K562 (cell line): ENCODE measurements around the gene MARCHF3. TPM values are rescaled to one million over a fixed set of nuclear protein-coding genes. Genes with fewer than 3 reads are reported as not detected.

Source experiments
- ATAC-seq: fragments of 200-7000 bp; cut with Tn5 transposase; 3 replicates; pipeline ENCODE4 v1.9.1; 2020; ENCODE audit warnings: moderate library complexity
- BruUV-seq: library from RNA; stranded (reverse); fragments of 400-500 nt; replicated peaks from 2 replicates; lab custom pipeline; 2021; lab: Mats Ljungman, UMichigan
- CTCF ChIA-PET: fragments of 300-600 bp; formaldehyde crosslinking; extraction: SDS; loops from one replicate; lab custom pipeline; 2021; ENCODE audit warnings: low intra/inter-chr PET ratio; lab: Yijun Ruan, JAX
- POLR2A ChIA-PET: fragments of 300-600, 350-650 bp; sonication (Branson Sonifier 250); formaldehyde crosslinking; extraction: SDS; loops from one replicate; lab custom pipeline; 2021; ENCODE audit warnings: antibody characterized with exemption, inconsistent platforms; lab: Yijun Ruan, JAX
- DNase-seq, 4 experiments: peaks; one replicate each; pipeline versions ENCODE4 v3.0.0 to v3.0.0-alpha.2; 2011 to 2018; ENCODE audit warnings: low spot score in 3 of 4, mixed read lengths in 3 of 4; ENCODE audit errors: extremely low read depth in 1 of 4
- FAIRE-seq: peaks from 2 replicates; lab custom pipeline; 2011; peaks lifted over from hg19 to GRCh38; lab: Jason Lieb, UNC
- H2AFZ ChIP-seq: 2 replicates; pipeline ENCODE4 v1.6.0; 2011; ENCODE audit warnings: low read depth, low read length, control low read depth, inconsistent platforms
- H3K27ac ChIP-seq: fragments of 200-600 bp; 3 replicates; pipeline ENCODE4 v1.8.0; 2011; ENCODE audit warnings: low read depth, mild to moderate bottlenecking, control low read depth, inconsistent platforms, low read length, moderate library complexity, mixed read lengths; ENCODE audit errors: extremely low read depth
- H3K27me3 ChIP-seq, 2 experiments: fragments of 300-600 bp in 1 of 2; 2 replicates in 1 of 2; 3 replicates in 1 of 2; pipeline versions ENCODE4 v1.6.0 to v1.8.0; 2011; ENCODE audit warnings: inconsistent platforms in 2 of 2, low read length in 2 of 2, mild to moderate bottlenecking in 1 of 2, mixed read lengths in 1 of 2, moderate library complexity in 1 of 2; ENCODE audit not compliant: control insufficient read depth in 2 of 2, insufficient read depth in 2 of 2
- H3K36me3 ChIP-seq: fragments of 300-600 bp; 3 replicates; pipeline ENCODE4 v1.8.0; 2011; ENCODE audit warnings: mild to moderate bottlenecking, low read length, inconsistent platforms; ENCODE audit not compliant: control insufficient read depth, insufficient read depth
- H3K4me1 ChIP-seq, 2 experiments: fragments of 200-600 bp in 1 of 2; replicated peaks in 1 of 2; 2 replicates in 1 of 2; 3 replicates in 1 of 2; pipeline versions ENCODE4 v1.5.1 to v1.8.0; 2011; ENCODE audit warnings: inconsistent platforms in 2 of 2, low read length in 2 of 2, mild to moderate bottlenecking in 1 of 2, mixed read lengths in 1 of 2, moderate library complexity in 1 of 2; ENCODE audit not compliant: control insufficient read depth in 2 of 2, insufficient read depth in 2 of 2
- H3K4me2 ChIP-seq: 2 replicates; pipeline ENCODE4 v1.6.1; 2011; ENCODE audit warnings: low read length, control low read depth, inconsistent platforms, mixed read lengths; ENCODE audit not compliant: insufficient read depth
- H3K4me3 ChIP-seq: fragments of 200-600 bp; sonication (generic), shearing (Covaris generic); 2 replicates; pipeline ENCODE4 v1.5.1; 2016; ENCODE audit warnings: control low read depth, inconsistent platforms
- H3K79me2 ChIP-seq: fragments of 200-600 bp; 3 replicates; pipeline ENCODE4 v1.8.0; 2011; ENCODE audit warnings: low read length, inconsistent platforms; ENCODE audit not compliant: control insufficient read depth, insufficient read depth
- H3K9ac ChIP-seq, 2 experiments: 2 replicates each; pipeline versions ENCODE4 v1.6.0 to v1.6.1; 2011; ENCODE audit warnings: low read depth in 2 of 2, low read length in 2 of 2, control low read depth in 1 of 2, inconsistent platforms in 1 of 2, mild to moderate bottlenecking in 1 of 2, mixed read lengths in 1 of 2; ENCODE audit not compliant: insufficient read depth in 1 of 2
- H3K9me1 ChIP-seq: one replicate; pipeline ENCODE4 v1.6.0; 2011; ENCODE audit warnings: inconsistent platforms, mild to moderate bottlenecking, low read length, moderate library complexity; ENCODE audit not compliant: control insufficient read depth, insufficient read depth
- H3K9me3 ChIP-seq: replicated peaks from 2 replicates; pipeline ENCODE4 v1.5.1; 2011; ENCODE audit warnings: low read depth, low read length, inconsistent platforms; ENCODE audit not compliant: control insufficient read depth, insufficient read depth
- H4K20me1 ChIP-seq: replicated peaks from 2 replicates; pipeline ENCODE4 v1.6.1; 2011; ENCODE audit warnings: low read length, inconsistent platforms, mixed read lengths; ENCODE audit not compliant: control insufficient read depth, insufficient read depth
- PATZ1 ChIP-seq: fragments of 250-450 bp; sonication (Bioruptor Pico); IDR thresholded peaks from 2 replicates; pipeline ENCODE4 v1.5.0; 2020; ENCODE audit warnings: mild to moderate bottlenecking, borderline replicate concordance
- RAD21 ChIP-seq, 2 experiments: fragments of 250-450 bp in 1 of 2; fragments of 450-650 bp in 1 of 2; sonication (Bioruptor Pico) in 1 of 2; formaldehyde crosslinking in 1 of 2; IDR thresholded peaks in 1 of 2; conservative IDR thresholded peaks in 1 of 2; 2 replicates each; pipeline versions ENCODE4 v1.4.0 to v1.8.0; 2020 to 2022; ENCODE audit warnings: mild to moderate bottlenecking in 2 of 2, moderate library complexity in 1 of 2
- TAF9B ChIP-seq: fragments of 450-650 bp; IDR thresholded peaks from 2 replicates; pipeline ENCODE4 v1.6.1; 2018; ENCODE audit warnings: mild to moderate bottlenecking; ENCODE audit not compliant: partially characterized antibody
- TCF7 ChIP-seq: sonication (generic); IDR thresholded peaks from 2 replicates; pipeline ENCODE4 v1.6.1; 2016; ENCODE audit warnings: antibody characterized with exemption, borderline replicate concordance
- ZNF384 ChIP-seq: IDR thresholded peaks from 2 replicates; pipeline ENCODE4 v1.6.1; 2012; ENCODE audit warnings: low read depth, low read length, improper control_type of control experiment
- WGBS: fragments of 100-300 bp; shearing (Covaris generic); methylation state at CpG from one replicate; pipeline ENCODE4 v1.1.6; 2016; ENCODE audit warnings: low coverage, mixed read lengths; ENCODE audit not compliant: insufficient coverage; ENCODE audit errors: missing lambda C conversion rate; 5-methylcytosine and 5-hydroxymethylcytosine counted together
- in situ Hi-C: fragments of 300-500 bp; cut with MboI; formaldehyde crosslinking; loops from 4 replicates; pipeline ENCODE4 v1.15.0; 2018; ENCODE audit warnings: inconsistent platforms, mixed read lengths
- intact Hi-C: fragments of 100-400 bp; cut with micrococcal nuclease; formaldehyde crosslinking; loops from 2 replicates; pipeline ENCODE4 v1.14.2; 2022
- polyA plus RNA-seq, 8 experiments: library from polyadenylated mRNA; depleted of rRNA in 4 of 8; stranded (reverse) in 5 of 8; unstranded in 3 of 8; fragments of >200 nt; fragmentation: Nextera tagmentation in 2 of 8; fragmentation: Illumina TruSeq in 1 of 8; extraction: Ambion mirVana in 2 of 8; extraction: Trizol in 1 of 8; gene quantifications; 2 replicates each; pipeline versions ENCODE4 v1.2.1 to v1.2.3, GENCODE V29; 2011 to 2014; ENCODE audit warnings: inconsistent platforms in 1 of 8, missing spikeins in 1 of 8
- total RNA-seq, 7 experiments: library from RNA; depleted of rRNA in 6 of 7; stranded (reverse); fragments of >200 nt in 6 of 7; fragmentation: Illumina TruSeq in 2 of 7; extraction: Trizol in 2 of 7; gene quantifications; 2 replicates each; pipeline versions ENCODE4 v1.2.1 to v1.2.3, GENCODE V29; 2011 to 2021; ENCODE audit warnings: low replicate concordance in 1 of 7
- TF ChIP-seq, protein P1 (sequence below): fragments of 250-450 bp; sonication (Bioruptor Pico); IDR thresholded peaks from 2 replicates; pipeline ENCODE4 v1.8.0; 2022; ENCODE audit warnings: moderate library complexity, mild to moderate bottlenecking, inconsistent platforms

Gene MARCHF3
- total and polyA plus RNA-seq, 9 of the 15 experiments (the other 6 are each of a cell fraction or from before 2014, with no cell fraction given): 5.6 to 37.4 (median 16.5) TPM

DNA sequence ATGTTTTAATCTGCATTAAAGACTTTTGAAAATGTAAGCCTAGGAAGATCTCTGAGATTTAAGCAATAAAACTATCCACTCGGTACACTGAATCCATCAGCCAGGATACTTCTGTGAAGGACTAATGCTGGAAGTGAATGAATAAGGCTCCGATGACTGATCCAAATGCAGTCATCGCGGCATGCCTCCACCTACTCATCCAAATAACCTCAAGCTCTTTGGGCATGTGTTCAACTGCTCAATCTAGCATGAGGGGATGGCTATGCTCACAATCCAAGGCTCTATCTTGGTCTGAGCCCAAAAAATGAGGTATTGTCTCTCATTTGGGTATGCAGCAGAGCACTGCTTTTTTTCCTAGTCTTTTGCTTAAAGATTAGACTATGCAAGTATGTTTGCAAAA lies 19.2 kb downstream of the MARCHF3 start (continued):
- no peak for TF ChIP-seq ZNF384
- TF ChIP-seq TAF9B: no peak
- TF ChIP-seq TCF7: no peak

DNA sequence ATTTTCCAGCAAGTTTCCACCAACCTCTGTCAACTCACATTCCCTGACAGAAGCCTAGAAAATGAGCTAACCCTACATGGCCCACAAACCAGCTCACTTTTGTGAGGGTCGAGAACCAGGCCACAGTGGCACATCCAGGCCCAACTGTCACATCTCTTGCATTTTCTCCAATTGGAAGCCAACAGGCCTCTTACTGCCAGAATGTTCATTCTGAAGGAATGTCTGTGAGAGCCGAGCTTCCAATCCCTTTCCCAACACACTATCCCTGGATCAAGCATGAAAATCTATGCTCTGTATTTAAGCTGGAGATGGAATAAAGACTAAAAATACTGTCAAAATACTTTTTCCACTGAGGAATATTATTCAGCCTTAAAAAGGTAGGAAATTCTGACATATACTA lies 20.0 kb downstream of the MARCHF3 start:
- ChIA-PET CTCF (no interaction called here), POLR2A (interaction anchor here (1.2 to 2.1 kb wide), 3 partner anchors 10 to 12 kb away, joined by 3 to 5 read pairs (median 4); no protein-coding TSS in a partner anchor)
- Histone ChIP-seq H3K79me2 (peaks cover 94% of the 10 kb centered on the region), H3K4me2 (no peak overlapping the region), H3K4me1 (peaks cover 0 to 23% of the 10 kb centered on the region in 2 experiments; a peak in 3 of 5 replicates), H3K9ac (no peak overlapping the region), H3K9me1 (no peaks in the 10 kb centered on the region), H3K36me3 (no peaks in the 10 kb centered on the region; the same call in 2 of the 3 replicates), H3K9me3 (no peaks in the 10 kb centered on the region), H3K27me3 (no peaks in the 10 kb centered on the region), H4K20me1 (peaks cover 4% of the 10 kb centered on the region; the same call in 1 of the 2 replicates), H2AFZ (no peak overlapping the region), H3K27ac (no peak overlapping the region), H3K4me3 (no peak overlapping the region)
- BruUV-seq: no TSS peak
- intact Hi-C loops (no loop called here), in situ Hi-C loops (no loop called here)
- ATAC-seq: no peak
- no peak for FAIRE-seq
- TF ChIP-seq RAD21 (CRISPR knock-in tag; conservative IDR thresholded peaks at IDR 0.05 in 1 of 2, IDR thresholded peaks at IDR 0.05 in 1 of 2) (no peak), PATZ1 (CRISPR knock-in tag) (no peak)
- TF ChIP-seq, protein P1, sequence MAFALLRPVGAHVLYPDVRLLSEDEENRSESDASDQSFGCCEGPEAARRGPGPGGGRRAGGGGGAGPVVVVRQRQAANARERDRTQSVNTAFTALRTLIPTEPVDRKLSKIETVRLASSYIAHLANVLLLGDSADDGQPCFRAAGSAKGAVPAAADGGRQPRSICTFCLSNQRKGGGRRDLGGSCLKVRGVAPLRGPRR (CRISPR knock-in tag): no peak
- 81% methylated on average over 2 of the region's 2 CpGs for WGBS
- DNase-seq: no peak
